HG03066 (cell line): ENCODE measurements around the gene ADAMTS2.

ENCODE experiments used
- ATAC-seq: cut with Tn5 transposase; IDR thresholded peaks from one replicate; pipeline ENCODE4 v1.9.1; 2021; ENCODE audit warnings: low read depth; ENCODE audit not compliant: unreplicated experiment

Gene ADAMTS2

GRCh38 chr5:179079165-179079987 is 265.9 kb downstream of the ADAMTS2 start:
- no peak for ATAC-seq

- ATAC-seq, result no peak
Observed at GRCh38 chr5:179065703-179066102, 279.6 kb downstream of the ADAMTS2 start.

- no peak for ATAC-seq
Observed at GRCh38 chr5:179061025-179061424, 284.2 kb downstream of the ADAMTS2 start.
